Measurements from ENCODE around the gene CKAP2L.
"Not testable (repeated sequence)": the region's sequence is repeated elsewhere in the genome, so short reads cannot be mapped to it uniquely, and the experiment has no call there.

Gene CKAP2L

GRCh38 chr2:112724591-112725525 is 39.6 kb downstream of the CKAP2L start:
- FAIRE-seq = no peak

GRCh38 chr2:112723995-112724394 is 40.4 kb downstream of the CKAP2L start:
- FAIRE-seq = no peak

GRCh38 chr2:112723547-112723940 is 40.9 kb downstream of the CKAP2L start:
- no peak for FAIRE-seq

- FAIRE-seq = no peak
Measured at GRCh38 chr2:112722816-112723546, 41.4 kb downstream of the CKAP2L start.

GRCh38 chr2:112721819-112722522 is 42.4 kb downstream of the CKAP2L start:
- FAIRE-seq = no peak

- FAIRE-seq = no peak
Measured at GRCh38 chr2:112720785-112721184, 43.6 kb downstream of the CKAP2L start, which contains the start of gene NT5DC4. Gene NT5DC4, plus strand, starts transcription at chr2:112721020. Its CDS starts 60 bp downstream, at chr2:112721080.

GRCh38 chr2:112718863-112719370 is 45.5 kb downstream of the CKAP2L start:
- FAIRE-seq = no peak

- not testable (repeated sequence) for FAIRE-seq
Measured at GRCh38 chr2:112716826-112717352, 47.5 kb downstream of the CKAP2L start.

- not testable (repeated sequence) for FAIRE-seq
Measured at GRCh38 chr2:112716094-112716493, 48.3 kb downstream of the CKAP2L start.

- FAIRE-seq = no peak
Measured at GRCh38 chr2:112714836-112715631, 49.4 kb downstream of the CKAP2L start.

- no peak for FAIRE-seq
Measured at GRCh38 chr2:112714331-112714730, 50.1 kb downstream of the CKAP2L start.

- no peak for FAIRE-seq
Measured at GRCh38 chr2:112713926-112714325, 50.5 kb downstream of the CKAP2L start.

GRCh38 chr2:112713585-112713925 is 50.9 kb downstream of the CKAP2L start:
- no peak for FAIRE-seq

GRCh38 chr2:112712903-112713584 is 51.4 kb downstream of the CKAP2L start:
- FAIRE-seq = no peak

- no peak for FAIRE-seq
Measured at GRCh38 chr2:112712465-112712864, 51.9 kb downstream of the CKAP2L start.

GRCh38 chr2:112710956-112711750 is 53.3 kb downstream of the CKAP2L start:
- FAIRE-seq = no peak

- no peak for FAIRE-seq
Measured at GRCh38 chr2:112709703-112710102, 54.7 kb downstream of the CKAP2L start.

GRCh38 chr2:112708968-112709367 is 55.4 kb downstream of the CKAP2L start:
- FAIRE-seq = no peak

GRCh38 chr2:112706947-112707346 is 57.5 kb downstream of the CKAP2L start:
- FAIRE-seq = not testable (repeated sequence)

- no peak for FAIRE-seq
Measured at GRCh38 chr2:112706170-112706664, 58.2 kb downstream of the CKAP2L start.

Data from TTC549 (cell line).